HG02678 (cell line): Measurements from ENCODE around the gene METTL22.

Experiments used
- ATAC-seq: cut with Tn5 transposase; IDR thresholded peaks from one replicate; pipeline ENCODE4 v1.9.1; 2021; ENCODE audit warnings: mild to moderate bottlenecking, moderate library complexity; ENCODE audit not compliant: unreplicated experiment

The METTL22 gene

GRCh38 chr16:8663192-8664089 lies 41.9 kb downstream of the METTL22 start:
- ATAC-seq = no peak

- no peak for ATAC-seq
These were observed 44.0 kb downstream of the METTL22 start for GRCh38 chr16:8665529-8665928.

- no peak for ATAC-seq
These were observed 46.0 kb downstream of the METTL22 start for GRCh38 chr16:8667492-8667891.

DNA sequence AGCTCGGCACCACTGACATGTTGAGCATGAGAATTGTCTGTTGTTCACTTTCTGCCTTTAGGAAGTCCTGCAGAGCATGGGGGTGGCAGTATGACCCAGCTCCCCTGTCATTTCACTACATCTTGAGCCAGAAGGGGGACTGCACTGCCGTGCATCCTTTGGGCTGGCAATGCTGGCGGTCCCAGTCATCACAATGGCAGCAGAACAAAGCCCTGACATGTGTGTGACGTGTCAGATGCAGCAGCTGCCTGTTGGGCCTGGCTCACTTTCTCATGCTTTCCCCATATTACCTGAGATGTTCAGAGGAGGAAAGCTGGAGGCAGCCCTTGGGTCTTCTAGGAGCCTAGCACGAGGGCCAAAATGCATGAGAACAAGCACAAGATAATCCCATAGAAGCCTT lies 46.6 kb downstream of the METTL22 start:
- no peak for ATAC-seq

- no peak for ATAC-seq
These were observed 48.0 kb downstream of the METTL22 start for GRCh38 chr16:8669481-8669880.

GRCh38 chr16:8670014-8670560 lies 48.6 kb downstream of the METTL22 start:
- no peak for ATAC-seq

GRCh38 chr16:8673611-8674412 lies 52.3 kb downstream of the METTL22 start:
- peak; percentile 35 for ATAC-seq

DNA sequence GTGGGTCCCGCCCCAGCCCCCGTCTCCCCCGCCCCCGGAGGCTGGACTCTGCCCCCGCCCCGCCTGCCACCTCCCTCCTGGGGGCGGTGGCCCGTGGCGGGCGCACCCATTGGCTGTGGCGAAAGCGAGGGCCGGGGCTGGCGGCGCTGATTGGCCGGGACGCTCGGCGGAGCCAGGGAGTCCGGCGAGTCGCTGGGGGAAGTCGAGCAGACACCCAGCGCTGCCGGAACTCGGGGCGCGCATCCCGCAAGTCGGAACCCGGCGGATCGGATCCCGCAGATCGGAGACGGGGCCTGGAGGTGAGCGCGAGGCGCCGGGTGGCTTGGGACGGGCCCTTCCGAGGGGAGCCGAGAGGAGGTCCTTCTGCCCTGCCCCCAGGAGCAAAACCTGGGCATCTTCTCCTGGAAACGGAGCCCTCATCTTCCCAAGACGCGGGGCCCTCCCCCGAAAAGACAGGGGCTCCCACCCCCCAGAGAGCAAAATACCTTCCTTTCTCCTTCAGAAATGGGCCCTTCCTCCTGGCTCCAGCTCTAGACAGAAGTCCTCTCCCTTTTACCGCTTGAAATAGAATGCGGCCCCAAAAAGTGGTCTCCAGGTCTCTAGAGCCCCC lies 53.0 kb downstream of the METTL22 start, which contains the start of gene ABAT:
TSS of gene ABAT (plus strand) at position 205 of the 610 bp plus-strand sequence. CDS start 61,123 bp downstream, outside the sequence.
- peak; percentile 100 for ATAC-seq

DNA sequence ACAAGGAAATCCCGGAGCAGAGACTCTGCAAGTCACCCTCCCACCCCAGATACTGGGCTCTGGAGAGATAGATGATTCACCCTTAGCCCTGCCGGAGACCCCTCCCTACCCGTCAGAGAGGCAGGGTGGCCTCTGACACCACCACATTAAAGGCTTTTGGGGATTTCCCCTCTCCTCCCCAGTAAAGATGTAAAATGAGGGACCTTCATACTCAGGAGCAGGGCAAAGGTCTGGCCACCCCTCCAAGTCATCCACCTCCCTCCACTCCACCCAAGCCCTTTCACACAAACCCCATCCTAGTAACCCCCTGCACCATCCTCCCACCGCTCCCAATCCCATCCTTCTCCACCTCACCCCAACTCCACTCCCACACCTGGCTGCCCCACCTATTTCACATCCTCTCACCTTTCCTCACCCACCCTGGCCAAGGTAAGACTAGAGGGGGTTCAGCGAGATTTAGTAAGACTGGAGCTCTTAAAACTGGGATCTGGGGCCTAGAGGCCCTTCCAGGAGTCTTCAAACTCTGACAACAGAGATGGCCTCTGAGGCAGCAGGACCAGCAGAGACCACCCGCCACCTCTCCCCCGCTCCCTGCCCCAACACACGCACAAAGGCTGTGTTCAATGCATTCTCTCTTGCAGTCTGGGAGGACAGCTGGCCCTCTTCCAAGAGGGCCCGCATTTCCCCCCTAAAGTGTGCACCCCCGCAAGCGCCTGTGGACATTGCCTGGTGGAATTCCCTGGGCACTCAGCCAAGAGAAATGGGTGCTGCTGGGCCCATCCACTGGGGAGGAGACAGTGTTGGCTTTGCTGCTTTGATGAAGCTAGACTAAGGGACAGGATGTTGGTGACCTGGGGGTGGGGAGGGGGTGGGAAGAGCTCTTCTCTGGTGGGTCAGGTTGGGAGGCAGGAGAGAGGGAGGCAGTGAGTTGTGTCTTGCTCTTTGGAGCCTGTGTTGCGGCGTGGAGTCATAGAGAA lies 54.0 kb downstream of the METTL22 start:
- no peak for ATAC-seq

GRCh38 chr16:8676160-8676547 lies 54.7 kb downstream of the METTL22 start:
- ATAC-seq = no peak

- ATAC-seq = no peak
These were observed 55.4 kb downstream of the METTL22 start for GRCh38 chr16:8676737-8677375.

GRCh38 chr16:8677481-8677880 lies 56.0 kb downstream of the METTL22 start:
- no peak for ATAC-seq

GRCh38 chr16:8678068-8678927 lies 56.8 kb downstream of the METTL22 start:
- no peak for ATAC-seq

DNA sequence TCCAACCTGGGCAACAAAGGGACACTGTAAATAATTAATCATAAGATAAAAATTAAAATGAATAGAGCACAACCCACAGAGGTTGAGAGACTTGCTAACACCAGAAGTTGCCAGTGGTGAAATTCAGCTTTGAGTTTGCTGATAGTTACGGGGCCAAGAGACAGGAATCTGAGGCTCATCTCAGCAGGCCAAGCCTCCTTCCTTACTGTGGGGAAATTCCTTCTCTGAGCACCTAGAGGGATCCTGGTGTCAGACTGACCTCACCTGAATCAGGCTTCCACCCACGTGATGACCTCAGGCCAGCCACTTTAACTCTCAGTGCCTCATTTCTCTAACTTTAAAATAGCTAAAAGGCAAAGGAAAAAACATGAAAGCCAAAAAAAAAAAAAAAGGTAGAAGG lies 57.7 kb downstream of the METTL22 start:
- ATAC-seq = no peak

GRCh38 chr16:8682551-8683259 lies 61.2 kb downstream of the METTL22 start:
- no peak for ATAC-seq

DNA sequence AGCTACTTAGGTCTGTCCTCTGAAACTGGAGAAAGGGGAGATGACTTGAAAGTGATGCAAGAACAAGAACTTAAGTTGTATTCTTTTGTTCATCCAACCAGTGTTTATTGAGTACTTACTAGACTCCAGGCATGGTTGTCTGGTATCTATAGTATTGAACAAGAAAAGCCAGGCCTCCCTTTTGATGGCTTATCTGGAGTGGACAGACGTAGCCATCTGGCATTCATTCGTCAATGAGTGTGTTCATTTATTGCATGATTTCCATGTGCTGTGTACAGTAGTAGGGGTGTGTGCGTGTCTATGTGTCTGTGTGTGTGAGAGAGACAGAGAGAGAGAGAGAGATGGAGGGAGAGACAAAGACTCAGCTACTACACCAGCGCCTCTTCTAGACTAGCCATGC lies 62.1 kb downstream of the METTL22 start:
- ATAC-seq = no peak

- ATAC-seq = no peak
These were observed 64.1 kb downstream of the METTL22 start for GRCh38 chr16:8685617-8686016.
